Heart left ventricle (tissue), 16 donors: Measurements from ENCODE around the gene PRRG1. TPM values are rescaled to one million over a fixed set of nuclear protein-coding genes. Genes with fewer than 3 reads are reported as not detected.
"Not testable (repeated sequence)": the region's sequence is repeated elsewhere in the genome, so short reads cannot be mapped to it uniquely, and the experiment has no call there.

Source experiments
- ATAC-seq, 4 donors: fragments of 200-7000 bp; cut with Tn5 transposase; one replicate each; pipeline ENCODE4 v1.9.1; 2020 to 2022; ENCODE audit warnings: moderate library complexity in 4 of 4, mild to moderate bottlenecking in 3 of 4, moderate number of reproducible peaks in 1 of 4
- DNase-seq, 5 donors: peaks; one replicate each; pipeline ENCODE4 v3.0.0-alpha.2; 2020
- H3K27ac ChIP-seq, 12 donors: fragments of 200-600 bp; sonication (generic) in 4 of 12; one replicate each; pipeline versions ENCODE4 v1.5.0 to v1.8.0; 2016 to 2022; ENCODE audit warnings: mild to moderate bottlenecking in 2 of 12
- H3K27me3 ChIP-seq, 9 donors: fragments of 200-600 bp; sonication (generic) in 2 of 9; one replicate each; pipeline versions ENCODE4 v1.5.1 to v1.8.0; 2016 to 2022; ENCODE audit warnings: mild to moderate bottlenecking in 3 of 9
- H3K36me3 ChIP-seq, 9 donors: fragments of 200-600 bp; sonication (generic) in 2 of 9; one replicate each; pipeline versions ENCODE4 v1.5.0 to v1.8.0; 2018 to 2022; ENCODE audit warnings: mild to moderate bottlenecking in 2 of 9
- H3K4me1 ChIP-seq, 12 donors: fragments of 200-600 bp; sonication (generic) in 4 of 12; one replicate each; pipeline versions ENCODE4 v1.5.0 to v1.8.0; 2016 to 2022; ENCODE audit warnings: mild to moderate bottlenecking in 3 of 12
- H3K4me3 ChIP-seq, 12 donors: fragments of 200-600 bp; sonication (generic) in 4 of 12; one replicate each; pipeline versions ENCODE4 v1.5.0 to v1.8.0; 2017 to 2022; ENCODE audit warnings: mild to moderate bottlenecking in 9 of 12, moderate library complexity in 4 of 12
- H3K9me3 ChIP-seq, 12 donors: fragments of 200-600 bp; sonication (generic) in 4 of 12; one replicate each; pipeline versions ENCODE4 v1.5.0 to v1.8.0; 2016 to 2022; ENCODE audit warnings: mild to moderate bottlenecking in 1 of 12
- POLR2A ChIP-seq, 2 donors: fragments of 450-650 bp; IDR thresholded peaks; one replicate each; pipeline ENCODE4 v1.6.1; 2017; ENCODE audit warnings: antibody characterized with exemption in 2 of 2, mild to moderate bottlenecking in 2 of 2, moderate library complexity in 2 of 2
- WGBS, 4 donors: extraction: QIAGEN DNeasy Blood & Tissue Kit in 2 of 4; methylation state at CpG; one replicate each; pipeline versions ENCODE4 v1.1.5 to v1.1.7; 2013 to 2018; 5-methylcytosine and 5-hydroxymethylcytosine counted together
- intact Hi-C, 10 donors: fragments of 100-400 bp; cut with DNase I; formaldehyde crosslinking; loops; one replicate each; pipeline versions ENCODE4 v1.11.1 to v1.14.2; 2022
- polyA plus RNA-seq, 2 donors: library from polyadenylated mRNA; stranded (reverse); fragments of 200-250 nt; gene quantifications; one replicate each; pipeline ENCODE4 v1.2.3, GENCODE V29; 2013
- total RNA-seq, 9 donors: library from RNA; depleted of rRNA in 2 of 9; stranded (reverse); fragments of >200 nt in 2 of 9; fragmentation: NEBNext Ultra II Directional in 3 of 9; extraction: Animal tissue kit (Norgen Biotek cat#: 25700) in 3 of 9; gene quantifications; one replicate each; pipeline versions ENCODE4 v1.1.0 to v1.2.4, GENCODE V29; 2016 to 2023
- TF ChIP-seq, protein P1 (sequence below), 12 donors: fragments of 200-600 bp; sonication (generic) in 4 of 12; IDR thresholded peaks; one replicate each; pipeline versions ENCODE4 v1.5.0 to v1.8.0; 2018 to 2022; ENCODE audit warnings: antibody characterized with exemption in 12 of 12, mild to moderate bottlenecking in 5 of 12
- donor health status: ischemic (EF 13 %, LVEDD 7.1; RV severe dilation, severe dysfunction).
- donor health status: healthy with polysubstance abuse.
- donor health status: DM: no; HTN: yes; CAD: no.
- donor health status: DM: no; HTN: no; CAD: no.
- donor health status: ischemic (EF 25% LVEDD 6.9; RV normal size, moderate dysfunction).
- donor health status: ischemic (EF 25% LVEDD 5.7; RV mildly dilated, moderate dysfunction).
- donor health status: healthy.
- donor health status: DM: yes; HTN: yes; CAD: no.
- donor health status: ischemic (EF 35%, LVEDD 5.7; RV mildly dilated, moderate dysfunction).
- donor health status: nonischemic (EF 11% LVEDD 7.7; RV severe dilation, severe dysfunction).
- donor health status: DM: yes; HTN: yes; CAD: no.
- donor health status: PGD.
- donor health status: ischemic (EF 29% LVEDD 5.4; RV normal size, mild dysfunction).
- donor health status: nonischemic (EF 23%, LVEDD 6.1; RV moderate dilation, normal function).

PRRG1 gene
- total and polyA plus RNA-seq, 11 donors = 3.0 to 17.3 (median 10.1) TPM

DNA sequence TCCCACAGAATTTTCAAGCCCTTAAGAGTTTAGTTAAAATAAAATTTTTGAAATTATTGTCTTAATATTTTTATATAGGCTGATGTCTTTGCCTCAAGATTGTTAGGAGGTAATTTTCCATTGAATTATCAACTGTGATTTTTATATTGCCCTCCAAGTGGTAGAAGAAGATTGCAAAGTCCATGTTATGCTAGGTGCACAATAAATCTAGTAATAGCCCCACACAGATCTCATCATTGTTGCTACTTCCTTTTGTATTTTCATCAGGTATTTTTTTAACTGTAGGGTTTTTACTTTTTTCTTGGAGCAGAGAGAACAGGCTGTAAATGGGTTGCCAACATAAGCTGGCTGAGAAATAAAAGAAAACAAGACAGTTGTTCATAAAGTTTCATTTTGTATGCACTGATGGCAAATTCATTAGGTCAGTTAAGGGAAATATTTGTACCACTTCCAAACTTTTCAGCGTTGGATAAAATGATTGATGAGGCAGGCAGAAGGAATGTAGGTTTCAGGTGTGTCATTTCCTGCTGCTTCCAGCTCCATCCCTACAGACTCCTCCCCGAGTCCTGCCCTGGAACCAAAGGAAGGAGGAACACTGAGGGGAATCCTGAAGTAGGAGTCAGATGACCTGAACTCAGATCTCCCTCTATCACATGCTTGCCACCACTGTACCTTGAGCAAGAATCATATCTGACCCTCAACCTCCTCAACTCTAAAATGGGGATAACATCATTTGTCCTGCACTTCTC, 105.5 kb downstream of the PRRG1 start:
- 11 to 59% (median 43%) methylated on average over 2 of the region's 2 CpGs for WGBS, 4 donors
- no peaks in the 10 kb centered on the region for H3K4me1 ChIP-seq
- TF ChIP-seq, protein P1, sequence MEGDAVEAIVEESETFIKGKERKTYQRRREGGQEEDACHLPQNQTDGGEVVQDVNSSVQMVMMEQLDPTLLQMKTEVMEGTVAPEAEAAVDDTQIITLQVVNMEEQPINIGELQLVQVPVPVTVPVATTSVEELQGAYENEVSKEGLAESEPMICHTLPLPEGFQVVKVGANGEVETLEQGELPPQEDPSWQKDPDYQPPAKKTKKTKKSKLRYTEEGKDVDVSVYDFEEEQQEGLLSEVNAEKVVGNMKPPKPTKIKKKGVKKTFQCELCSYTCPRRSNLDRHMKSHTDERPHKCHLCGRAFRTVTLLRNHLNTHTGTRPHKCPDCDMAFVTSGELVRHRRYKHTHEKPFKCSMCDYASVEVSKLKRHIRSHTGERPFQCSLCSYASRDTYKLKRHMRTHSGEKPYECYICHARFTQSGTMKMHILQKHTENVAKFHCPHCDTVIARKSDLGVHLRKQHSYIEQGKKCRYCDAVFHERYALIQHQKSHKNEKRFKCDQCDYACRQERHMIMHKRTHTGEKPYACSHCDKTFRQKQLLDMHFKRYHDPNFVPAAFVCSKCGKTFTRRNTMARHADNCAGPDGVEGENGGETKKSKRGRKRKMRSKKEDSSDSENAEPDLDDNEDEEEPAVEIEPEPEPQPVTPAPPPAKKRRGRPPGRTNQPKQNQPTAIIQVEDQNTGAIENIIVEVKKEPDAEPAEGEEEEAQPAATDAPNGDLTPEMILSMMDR (IDR thresholded peaks at IDR 0.05) = no peak
- no peak for TF ChIP-seq POLR2A (IDR thresholded peaks at IDR 0.05)
- intact Hi-C loops = no loop called here
- no peaks in the 10 kb centered on the region for H3K9me3 ChIP-seq
- no peak overlapping the region for H3K4me3 ChIP-seq
- no peaks in the 10 kb centered on the region for H3K36me3 ChIP-seq
- ATAC-seq (no peak), DNase-seq (no peak)
- no peaks in the 10 kb centered on the region for H3K27me3 ChIP-seq
- no peak overlapping the region for H3K27ac ChIP-seq

GRCh38 chrX:37455381-37455780, 106.2 kb downstream of the PRRG1 start:
- 61 to 98% (median 85%) methylated on average over 1 of the region's 1 CpG for WGBS, 4 donors

DNA sequence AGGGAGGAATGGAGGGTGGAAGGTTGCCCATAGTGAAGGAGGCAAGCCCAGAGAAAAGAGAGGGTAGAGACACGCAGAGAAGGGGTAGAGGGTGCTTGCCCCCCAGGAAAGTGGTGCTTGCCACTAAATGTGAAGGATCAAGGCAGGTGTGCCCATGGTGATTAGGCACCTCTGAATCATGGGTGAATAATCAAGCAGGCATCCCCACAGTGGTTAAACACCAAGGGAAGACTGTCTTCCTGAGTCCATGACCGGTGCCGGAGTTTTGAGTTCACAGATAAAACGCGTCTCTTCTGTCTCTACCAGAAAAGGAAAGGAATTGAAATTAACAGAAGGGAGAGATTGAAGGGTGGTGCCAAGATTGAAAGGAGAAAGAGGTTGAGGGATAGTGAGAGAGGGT, 111.1 kb downstream of the PRRG1 start:
- 88 to 97% (median 96%) methylated on average over 5 of the region's 5 CpGs for WGBS, 4 donors
- intact Hi-C loops, H3K4me3 ChIP-seq, H3K4me1 ChIP-seq, ATAC-seq, H3K27ac ChIP-seq, H3K27me3 ChIP-seq, H3K9me3 ChIP-seq, H3K36me3 ChIP-seq, DNase-seq: not testable (repeated sequence)

More at GRCh38 chrX:37455381-37455780, 106.2 kb downstream of the PRRG1 start:
- no peak overlapping the region for H3K4me3 ChIP-seq
- ATAC-seq (no peak), DNase-seq (no peak)
- no peaks in the 10 kb centered on the region for H3K4me1 ChIP-seq
- intact Hi-C loops = no loop called here
- no peak for TF ChIP-seq POLR2A (IDR thresholded peaks at IDR 0.05)
- TF ChIP-seq, protein P1 (IDR thresholded peaks at IDR 0.05) = no peak
- H3K9me3 ChIP-seq = no peaks in the 10 kb centered on the region
- no peaks in the 10 kb centered on the region for H3K36me3 ChIP-seq
- no peak overlapping the region for H3K27ac ChIP-seq
- no peaks in the 10 kb centered on the region for H3K27me3 ChIP-seq

DNA sequence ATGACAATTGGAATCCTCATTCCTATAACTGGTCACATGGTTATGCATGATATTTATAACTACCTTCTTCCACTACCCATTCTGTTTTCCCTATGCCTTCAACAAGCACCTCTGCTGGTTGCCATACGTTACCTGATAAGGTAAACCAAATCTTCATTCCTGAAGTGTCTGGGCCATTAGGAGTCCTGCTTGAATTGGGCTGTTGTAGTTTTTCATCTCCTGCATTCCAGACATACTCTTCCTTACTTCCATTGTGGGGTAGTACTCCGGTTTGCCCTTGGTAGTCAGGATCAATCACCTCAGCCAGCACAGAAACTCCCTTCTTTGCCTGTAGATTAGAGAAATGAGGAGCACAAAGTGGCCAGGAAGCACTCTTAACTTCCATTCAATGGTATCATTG, 113.2 kb downstream of the PRRG1 start:
- no peak for DNase-seq
- H3K36me3 ChIP-seq = no peaks in the 10 kb centered on the region
- 61 to 87% (median 83%) methylated on average over 2 of the region's 2 CpGs for WGBS, 4 donors
- intact Hi-C loops = no loop called here
- no peak overlapping the region for H3K4me3 ChIP-seq
- H3K4me1 ChIP-seq = no peaks in the 10 kb centered on the region
- no peaks in the 10 kb centered on the region for H3K9me3 ChIP-seq
- no peak for ATAC-seq
- H3K27me3 ChIP-seq = no peaks in the 10 kb centered on the region
- no peak overlapping the region for H3K27ac ChIP-seq
- TF ChIP-seq POLR2A (IDR thresholded peaks at IDR 0.05) = no peak
- TF ChIP-seq, protein P1 (IDR thresholded peaks at IDR 0.05) = no peak
